HepG2 (cell line): ENCODE measurements around the gene VWA1. TPM values are rescaled to one million over a fixed set of nuclear protein-coding genes. Genes with fewer than 3 reads are reported as not detected.

Source experiments
- ATAC-seq: fragments of 200-7000 bp; cut with Tn5 transposase; 3 replicates; pipeline ENCODE4 v1.9.1; 2020; ENCODE audit warnings: mild to moderate bottlenecking, moderate library complexity
- BruUV-seq: library from RNA; stranded (reverse); fragments of 400-500 nt; replicated peaks from 2 replicates; lab custom pipeline; 2021; lab: Mats Ljungman, UMichigan
- CTCF ChIA-PET: fragments of 300-600 bp; formaldehyde crosslinking; extraction: SDS; loops from one replicate; lab custom pipeline; 2021; ENCODE audit warnings: low total read pairs, inconsistent platforms, low intra/inter-chr PET ratio; lab: Yijun Ruan, JAX
- POLR2A ChIA-PET: fragments of 350-600 bp; sonication (Branson Sonifier 250); formaldehyde crosslinking; loops from one replicate; lab custom pipeline; 2020; ENCODE audit warnings: antibody characterized with exemption, inconsistent platforms; lab: Yijun Ruan, JAX
- DNase-seq: peaks from one replicate; pipeline ENCODE4 v3.0.0-alpha.2; 2015; ENCODE audit warnings: low spot score
- FAIRE-seq: peaks from 3 replicates; lab custom pipeline; 2011; peaks lifted over from hg19 to GRCh38; lab: Jason Lieb, UNC
- H2AFZ ChIP-seq: one replicate; pipeline ENCODE4 v1.6.1; 2011; ENCODE audit warnings: low read length, inconsistent platforms
- H3K27ac ChIP-seq: fragments of 300-600 bp; 3 replicates; pipeline ENCODE4 v1.8.0; 2011; ENCODE audit warnings: mixed run types, mild to moderate bottlenecking, mixed read lengths, low read length, inconsistent platforms; ENCODE audit not compliant: insufficient read depth; ENCODE audit errors: extremely low read length
- H3K27me3 ChIP-seq, 2 experiments: fragments of 200-600 bp in 1 of 2; 2 replicates in 1 of 2; 3 replicates in 1 of 2; pipeline versions ENCODE4 v1.6.0 to v1.8.0; 2011; ENCODE audit warnings: low read length in 2 of 2, mild to moderate bottlenecking in 2 of 2, moderate library complexity in 2 of 2, inconsistent platforms in 1 of 2; ENCODE audit not compliant: insufficient read depth in 2 of 2, control insufficient read depth in 1 of 2
- H3K36me3 ChIP-seq, 2 experiments: fragments of 200-600 bp in 1 of 2; replicated peaks in 1 of 2; 2 replicates in 1 of 2; 3 replicates in 1 of 2; pipeline versions ENCODE4 v1.5.1 to v1.8.0; 2011; ENCODE audit warnings: low read length in 2 of 2, inconsistent platforms in 1 of 2; ENCODE audit not compliant: insufficient read depth in 2 of 2, control insufficient read depth in 1 of 2
- H3K4me1 ChIP-seq: 2 replicates; pipeline ENCODE4 v1.5.1; 2012; ENCODE audit warnings: low read length, inconsistent platforms; ENCODE audit not compliant: insufficient read depth
- H3K4me2 ChIP-seq: 2 replicates; pipeline ENCODE4 v1.6.0; 2011; ENCODE audit warnings: low read depth, low read length, inconsistent platforms
- H3K4me3 ChIP-seq, 3 experiments: fragments of 200-600 bp in 1 of 3; sonication (generic), shearing (Covaris generic) in 1 of 3; replicated peaks in 1 of 3; 2 replicates each; pipeline ENCODE4 v1.5.1; 2011 to 2016; ENCODE audit warnings: low read length in 3 of 3, inconsistent platforms in 2 of 3, low read depth in 2 of 3, mild to moderate bottlenecking in 2 of 3, control low read depth in 1 of 3, mixed read lengths in 1 of 3; ENCODE audit not compliant: insufficient read depth in 1 of 3
- H3K79me2 ChIP-seq: one replicate; pipeline ENCODE4 v1.6.1; 2011; ENCODE audit warnings: low read length, inconsistent platforms; ENCODE audit not compliant: insufficient read depth
- H3K9ac ChIP-seq: 2 replicates; pipeline ENCODE4 v1.6.0; 2011; ENCODE audit warnings: mild to moderate bottlenecking, low read depth, low read length, inconsistent platforms; ENCODE audit not compliant: insufficient read depth
- H3K9me3 ChIP-seq: 2 replicates; pipeline ENCODE4 v1.5.1; 2012; ENCODE audit warnings: mild to moderate bottlenecking, low read length
- H4K20me1 ChIP-seq: 2 replicates; pipeline ENCODE4 v1.6.0; 2011; ENCODE audit warnings: inconsistent platforms, mild to moderate bottlenecking, low read length, moderate library complexity; ENCODE audit not compliant: insufficient read depth
- AHR ChIP-seq: IDR thresholded peaks from 2 replicates; pipeline ENCODE4 v1.6.1; 2018; ENCODE audit warnings: missing genetic modification reagents, missing compliant biosample characterization
- CAMTA2 ChIP-seq: sonication (generic); formaldehyde crosslinking; IDR thresholded peaks from 2 replicates; pipeline ENCODE4 v1.4.0; 2020; ENCODE audit warnings: mild to moderate bottlenecking, missing genetic modification reagents, borderline replicate concordance
- EED ChIP-seq: sonication (generic); formaldehyde crosslinking; IDR thresholded peaks from 2 replicates; pipeline ENCODE4 v1.5.0; 2020; ENCODE audit warnings: mild to moderate bottlenecking, missing genetic modification reagents
- ETV5 ChIP-seq: IDR thresholded peaks from 2 replicates; pipeline ENCODE4 v1.6.1; 2018; ENCODE audit warnings: missing biosample characterization, missing genetic modification reagents, inconsistent platforms, borderline replicate concordance
- GLI4 ChIP-seq: sonication (generic); formaldehyde crosslinking; IDR thresholded peaks from 2 replicates; pipeline ENCODE4 v1.5.1; 2020; ENCODE audit warnings: missing genetic modification reagents, mild to moderate bottlenecking, moderate library complexity, borderline replicate concordance
- HHEX ChIP-seq: IDR thresholded peaks from 2 replicates; pipeline ENCODE4 v1.6.1; 2016; ENCODE audit warnings: control low read depth
- HNF4G ChIP-seq, 2 experiments: sonication (generic) in 1 of 2; formaldehyde crosslinking in 1 of 2; IDR thresholded peaks; 2 replicates each; pipeline versions ENCODE4 v1.4.0 to v1.6.1; 2011 to 2020; ENCODE audit warnings: borderline replicate concordance in 2 of 2, low read depth in 2 of 2, mild to moderate bottlenecking in 2 of 2, low read length in 1 of 2, missing genetic modification reagents in 1 of 2, moderate library complexity in 1 of 2
- HNRNPL ChIP-seq: fragments of 200-400 bp; formaldehyde crosslinking; IDR thresholded peaks from 2 replicates; pipeline ENCODE4 v1.6.1; 2017; ENCODE audit warnings: mild to moderate bottlenecking, low read depth, low read length
- MED8 ChIP-seq: sonication (generic); formaldehyde crosslinking; IDR thresholded peaks from 2 replicates; pipeline ENCODE4 v1.8.1; 2023; ENCODE audit warnings: mild to moderate bottlenecking, missing genetic modification reagents; ENCODE audit not compliant: insufficient replicate concordance
- NBN ChIP-seq: fragments of 450-650 bp; conservative IDR thresholded peaks from 2 replicates; pipeline ENCODE4 v1.6.1; 2017
- SIN3A ChIP-seq: IDR thresholded peaks from 2 replicates; pipeline ENCODE4 v1.6.1; 2011; ENCODE audit warnings: low read depth, mild to moderate bottlenecking, control low read depth, low read length, borderline replicate concordance
- ZNF569 ChIP-seq: sonication (generic); formaldehyde crosslinking; IDR thresholded peaks from 2 replicates; pipeline ENCODE4 v1.5.0; 2020; ENCODE audit warnings: mild to moderate bottlenecking, missing genetic modification reagents, moderate library complexity, borderline replicate concordance
- ZNF672 ChIP-seq: sonication (generic); formaldehyde crosslinking; IDR thresholded peaks from 2 replicates; pipeline ENCODE4 v1.8.1; 2022; ENCODE audit warnings: missing genetic modification reagents
- ZNF891 ChIP-seq: sonication (generic); formaldehyde crosslinking; IDR thresholded peaks from 2 replicates; pipeline ENCODE4 v1.5.0; 2020; ENCODE audit warnings: mild to moderate bottlenecking, missing genetic modification reagents
- WGBS: methylation state at CpG from one replicate; pipeline ENCODE4 v1.1.6; 2017; ENCODE audit warnings: low lambda C conversion rate; 5-methylcytosine and 5-hydroxymethylcytosine counted together
- in situ Hi-C: cut with HindIII; loops from 2 replicates; pipeline ENCODE4 v1.10.0; 2017; ENCODE audit warnings: low pct_unique_long_range_greater_than_20kb; ENCODE audit not compliant: extremely low pct_ligation_motif_present
- intact Hi-C: fragments of 100-400 bp; cut with micrococcal nuclease; formaldehyde crosslinking; loops from one replicate; pipeline ENCODE4 v1.10.0; 2022; ENCODE audit not compliant: unreplicated experiment
- polyA plus RNA-seq, 8 experiments: library from polyadenylated mRNA; depleted of rRNA in 3 of 8; stranded (reverse) in 7 of 8; unstranded in 1 of 8; fragments of >200 nt; fragmentation: Illumina TruSeq in 4 of 8; extraction: Trizol in 4 of 8; gene quantifications; 2 replicates each; pipeline versions ENCODE4 v1.2.1 to v1.2.3, GENCODE V29; 2011 to 2016; ENCODE audit warnings: low read depth in 4 of 8, missing spikeins in 1 of 8, mixed read lengths in 1 of 8; ENCODE audit not compliant: insufficient read depth in 1 of 8
- total RNA-seq, 5 experiments: library from RNA; depleted of rRNA; stranded (reverse); fragments of >200 nt; fragmentation: Illumina TruSeq; extraction: Trizol; gene quantifications; 2 replicates each; pipeline ENCODE4 v1.2.3, GENCODE V29; 2016; ENCODE audit warnings: low read depth in 1 of 5
- TF ChIP-seq, protein P1 (sequence below): sonication (generic); formaldehyde crosslinking; IDR thresholded peaks from 2 replicates; pipeline ENCODE4 v1.4.0; 2020; ENCODE audit warnings: missing genetic modification reagents, borderline replicate concordance
- TF ChIP-seq, protein P2 (sequence below): IDR thresholded peaks from 2 replicates; pipeline ENCODE4 v1.6.1; 2016; ENCODE audit warnings: control low read depth
- TF ChIP-seq, protein P3 (sequence below): sonication (generic); formaldehyde crosslinking; IDR thresholded peaks from 2 replicates; pipeline ENCODE4; 2020; ENCODE audit warnings: missing genetic modification reagents, mild to moderate bottlenecking, borderline replicate concordance

VWA1 gene
- total and polyA plus RNA-seq, 2 of the 13 experiments (the other 11 are each of a cell fraction or from before 2014, with no cell fraction given) = 40.9 to 57.5 TPM

DNA sequence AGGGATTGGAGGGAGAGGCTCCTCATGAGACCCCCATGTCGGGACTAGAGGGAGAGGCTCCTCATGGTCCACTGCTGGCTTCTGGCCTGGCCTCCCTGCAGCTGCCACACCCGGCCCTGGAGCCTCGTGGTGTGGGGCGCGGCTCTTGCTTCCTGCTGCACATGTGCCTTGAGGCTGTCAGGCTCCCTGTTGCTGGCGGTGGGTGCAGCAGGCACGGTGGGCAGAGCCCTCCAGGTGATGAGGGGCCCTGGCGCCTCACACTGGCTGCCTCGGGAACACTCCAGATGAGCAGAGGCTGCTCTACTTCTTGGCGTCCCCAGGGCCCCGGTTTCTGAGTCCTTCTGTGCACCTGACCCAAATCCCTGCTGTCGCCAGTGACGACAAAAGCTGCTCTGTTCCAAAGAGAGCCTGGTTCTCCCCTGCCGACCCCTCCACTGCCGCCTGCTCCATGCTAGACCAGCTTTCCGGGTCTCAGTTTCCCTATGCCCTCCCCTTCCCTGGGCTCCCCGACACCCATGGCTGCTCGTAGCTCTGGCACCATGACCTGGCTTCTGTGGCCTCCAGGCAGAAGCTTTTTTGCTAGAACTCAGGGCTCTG lies 26.3 kb downstream of the VWA1 start:
- H4K20me1 ChIP-seq = no peaks in the 10 kb centered on the region
- no peak for FAIRE-seq
- no peaks in the 10 kb centered on the region for H3K36me3 ChIP-seq
- ATAC-seq = peak; percentile 40
- peak overlapping the region; percentile 77 for H3K4me2 ChIP-seq
- H3K9ac ChIP-seq = peak overlapping the region; percentile 26; the same call in 1 of the 2 replicates
- BruUV-seq = no TSS peak
- no peak overlapping the region for H2AFZ ChIP-seq
- peaks cover 6 to 19% of the 10 kb centered on the region in 2 experiments; a peak in 4 of 5 replicates for H3K27me3 ChIP-seq
- peaks cover 40% of the 10 kb centered on the region for H3K4me1 ChIP-seq
- no peak for DNase-seq
- no peaks in the 10 kb centered on the region for H3K9me3 ChIP-seq
- 23% methylated on average over 6 of the region's 18 CpGs for WGBS
- no peaks in the 10 kb centered on the region for H3K79me2 ChIP-seq
- CTCF ChIA-PET = no interaction called here
- no peak overlapping the region for H3K27ac ChIP-seq
- intact Hi-C loops = no loop called here
- POLR2A ChIA-PET = interaction anchor here (0.8 to 1.9 kb wide), 6 partner anchors 9 to 61 kb away, joined by 3 to 11 read pairs (median 4); partner anchors contain the start of gene ANKRD65
- H3K4me3 ChIP-seq = peak overlapping the region; percentile 33 to 71 (median 49); a peak in 5 of 6 replicates
- in situ Hi-C loops = no loop called here
- TF ChIP-seq HNF4G (IDR thresholded peaks at IDR 0.05; ENCODE audit: borderline replicate concordance, low read depth, low read length) = no peak
- no peak for TF ChIP-seq HNF4G (CRISPR knock-in tag; IDR thresholded peaks at IDR 0.05; ENCODE audit: borderline replicate concordance, low read depth)
- TF ChIP-seq ETV5 (CRISPR knock-in tag) = no peak
- TF ChIP-seq NBN = no peak
- TF ChIP-seq SIN3A = no peak
- TF ChIP-seq, protein P1, sequence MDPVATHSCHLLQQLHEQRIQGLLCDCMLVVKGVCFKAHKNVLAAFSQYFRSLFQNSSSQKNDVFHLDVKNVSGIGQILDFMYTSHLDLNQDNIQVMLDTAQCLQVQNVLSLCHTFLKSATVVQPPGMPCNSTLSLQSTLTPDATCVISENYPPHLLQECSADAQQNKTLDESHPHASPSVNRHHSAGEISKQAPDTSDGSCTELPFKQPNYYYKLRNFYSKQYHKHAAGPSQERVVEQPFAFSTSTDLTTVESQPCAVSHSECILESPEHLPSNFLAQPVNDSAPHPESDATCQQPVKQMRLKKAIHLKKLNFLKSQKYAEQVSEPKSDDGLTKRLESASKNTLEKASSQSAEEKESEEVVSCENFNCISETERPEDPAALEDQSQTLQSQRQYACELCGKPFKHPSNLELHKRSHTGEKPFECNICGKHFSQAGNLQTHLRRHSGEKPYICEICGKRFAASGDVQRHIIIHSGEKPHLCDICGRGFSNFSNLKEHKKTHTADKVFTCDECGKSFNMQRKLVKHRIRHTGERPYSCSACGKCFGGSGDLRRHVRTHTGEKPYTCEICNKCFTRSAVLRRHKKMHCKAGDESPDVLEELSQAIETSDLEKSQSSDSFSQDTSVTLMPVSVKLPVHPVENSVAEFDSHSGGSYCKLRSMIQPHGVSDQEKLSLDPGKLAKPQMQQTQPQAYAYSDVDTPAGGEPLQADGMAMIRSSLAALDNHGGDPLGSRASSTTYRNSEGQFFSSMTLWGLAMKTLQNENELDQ = no peak
- TF ChIP-seq, protein P2, sequence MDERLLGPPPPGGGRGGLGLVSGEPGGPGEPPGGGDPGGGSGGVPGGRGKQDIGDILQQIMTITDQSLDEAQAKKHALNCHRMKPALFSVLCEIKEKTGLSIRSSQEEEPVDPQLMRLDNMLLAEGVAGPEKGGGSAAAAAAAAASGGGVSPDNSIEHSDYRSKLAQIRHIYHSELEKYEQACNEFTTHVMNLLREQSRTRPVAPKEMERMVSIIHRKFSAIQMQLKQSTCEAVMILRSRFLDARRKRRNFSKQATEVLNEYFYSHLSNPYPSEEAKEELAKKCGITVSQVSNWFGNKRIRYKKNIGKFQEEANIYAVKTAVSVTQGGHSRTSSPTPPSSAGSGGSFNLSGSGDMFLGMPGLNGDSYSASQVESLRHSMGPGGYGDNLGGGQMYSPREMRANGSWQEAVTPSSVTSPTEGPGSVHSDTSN (CRISPR knock-in tag) = no peak
- no peak for TF ChIP-seq HHEX (CRISPR knock-in tag)
- peak; percentile 8; the same call in 1 of the 2 replicates for TF ChIP-seq GLI4 (CRISPR knock-in tag)
- TF ChIP-seq MED8 = no peak
- no peak for TF ChIP-seq CAMTA2 (CRISPR knock-in tag)
- peak; percentile 71; the same call in 1 of the 2 replicates for TF ChIP-seq HNRNPL
- no peak for TF ChIP-seq ZNF891 (CRISPR knock-in tag)
- TF ChIP-seq, protein P3, sequence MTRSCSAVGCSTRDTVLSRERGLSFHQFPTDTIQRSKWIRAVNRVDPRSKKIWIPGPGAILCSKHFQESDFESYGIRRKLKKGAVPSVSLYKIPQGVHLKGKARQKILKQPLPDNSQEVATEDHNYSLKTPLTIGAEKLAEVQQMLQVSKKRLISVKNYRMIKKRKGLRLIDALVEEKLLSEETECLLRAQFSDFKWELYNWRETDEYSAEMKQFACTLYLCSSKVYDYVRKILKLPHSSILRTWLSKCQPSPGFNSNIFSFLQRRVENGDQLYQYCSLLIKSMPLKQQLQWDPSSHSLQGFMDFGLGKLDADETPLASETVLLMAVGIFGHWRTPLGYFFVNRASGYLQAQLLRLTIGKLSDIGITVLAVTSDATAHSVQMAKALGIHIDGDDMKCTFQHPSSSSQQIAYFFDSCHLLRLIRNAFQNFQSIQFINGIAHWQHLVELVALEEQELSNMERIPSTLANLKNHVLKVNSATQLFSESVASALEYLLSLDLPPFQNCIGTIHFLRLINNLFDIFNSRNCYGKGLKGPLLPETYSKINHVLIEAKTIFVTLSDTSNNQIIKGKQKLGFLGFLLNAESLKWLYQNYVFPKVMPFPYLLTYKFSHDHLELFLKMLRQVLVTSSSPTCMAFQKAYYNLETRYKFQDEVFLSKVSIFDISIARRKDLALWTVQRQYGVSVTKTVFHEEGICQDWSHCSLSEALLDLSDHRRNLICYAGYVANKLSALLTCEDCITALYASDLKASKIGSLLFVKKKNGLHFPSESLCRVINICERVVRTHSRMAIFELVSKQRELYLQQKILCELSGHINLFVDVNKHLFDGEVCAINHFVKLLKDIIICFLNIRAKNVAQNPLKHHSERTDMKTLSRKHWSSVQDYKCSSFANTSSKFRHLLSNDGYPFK = no peak
- no peak for TF ChIP-seq EED (CRISPR knock-in tag)
- no peak for TF ChIP-seq AHR (CRISPR knock-in tag)
- TF ChIP-seq ZNF672 (CRISPR knock-in tag) = no peak
- no peak for TF ChIP-seq ZNF569 (CRISPR knock-in tag)
